Hepatocyte (in vitro differentiated cells): ENCODE measurements around the gene ARHGAP45. TPM values are rescaled to one million over a fixed set of nuclear protein-coding genes. Genes with fewer than 3 reads are reported as not detected.
A peak's percentile ranks its signal among the peaks of the same experiment; 100 is the strongest.

Experiments used
- DNase-seq: peaks from one replicate; pipeline ENCODE4 v3.0.0-alpha.2; 2016; ENCODE audit warnings: low spot score
- H2AFZ ChIP-seq: fragments of 200-600 bp; sonication (generic); 2 replicates; pipeline ENCODE4 v1.6.0; 2016; ENCODE audit warnings: antibody characterized with exemption, mild to moderate bottlenecking
- H3K27ac ChIP-seq: fragments of 200-600 bp; sonication (generic); 2 replicates; pipeline ENCODE4 v1.5.1; 2016; ENCODE audit warnings: mild to moderate bottlenecking
- H3K27me3 ChIP-seq: fragments of 200-600 bp; sonication (generic); 2 replicates; pipeline ENCODE4 v1.6.1; 2016
- H3K36me3 ChIP-seq: fragments of 200-600 bp; sonication (generic); replicated peaks from 2 replicates; pipeline ENCODE4 v1.5.1; 2016; ENCODE audit warnings: low read depth; ENCODE audit not compliant: insufficient read depth
- H3K4me1 ChIP-seq: fragments of 200-600 bp; sonication (generic); 2 replicates; pipeline ENCODE4 v1.5.1; 2016; ENCODE audit warnings: mild to moderate bottlenecking, moderate library complexity; ENCODE audit not compliant: insufficient read depth
- H3K4me2 ChIP-seq: fragments of 200-600 bp; sonication (generic); 2 replicates; pipeline ENCODE4 v1.6.0; 2016
- H3K4me3 ChIP-seq: fragments of 200-600 bp; sonication (generic); 2 replicates; pipeline ENCODE4 v1.5.1; 2016; ENCODE audit warnings: mild to moderate bottlenecking
- H3K79me2 ChIP-seq: fragments of 200-600 bp; sonication (generic); 2 replicates; pipeline ENCODE4 v1.6.0; 2017; ENCODE audit warnings: mild to moderate bottlenecking
- H3K9me2 ChIP-seq: fragments of 200-600 bp; sonication (generic); replicated peaks from 2 replicates; pipeline ENCODE4 v1.6.0; 2017; ENCODE audit warnings: mild to moderate bottlenecking; ENCODE audit not compliant: insufficient read depth
- H3K9me3 ChIP-seq: fragments of 200-600 bp; sonication (generic); 2 replicates; pipeline ENCODE4 v1.5.1; 2016; ENCODE audit warnings: low read depth, mild to moderate bottlenecking
- H4K20me1 ChIP-seq: fragments of 200-600 bp; sonication (generic); 2 replicates; pipeline ENCODE4 v1.6.0; 2016; ENCODE audit warnings: mild to moderate bottlenecking; ENCODE audit not compliant: insufficient read depth, poor library complexity, severe bottlenecking
- CTCF ChIP-seq: fragments of 200-600 bp; sonication (generic); IDR thresholded peaks from 2 replicates; pipeline ENCODE4 v1.5.1; 2016; ENCODE audit warnings: antibody characterized with exemption, mild to moderate bottlenecking; ENCODE audit not compliant: poor library complexity
- EZH2 ChIP-seq: fragments of 200-600 bp; sonication (generic); IDR thresholded peaks from 2 replicates; pipeline ENCODE4 v1.6.1; 2016; ENCODE audit warnings: antibody characterized with exemption, mild to moderate bottlenecking, borderline replicate concordance
- EZH2phosphoT487 ChIP-seq: fragments of 200-600 bp; sonication (generic); IDR thresholded peaks from one replicate; pipeline ENCODE4 v1.6.1; 2018; ENCODE audit warnings: antibody characterized with exemption, mild to moderate bottlenecking, low read depth, moderate library complexity; ENCODE audit not compliant: unreplicated experiment, severe bottlenecking
- WGBS: methylation state at CpG from one replicate; pipeline ENCODE4 v1.1.6; 2016; ENCODE audit warnings: low lambda C conversion rate; ENCODE audit errors: missing lambda C conversion rate; 5-methylcytosine and 5-hydroxymethylcytosine counted together
- polyA plus RNA-seq: library from polyadenylated mRNA; unstranded; fragments of >200 nt; fragmentation: Nextera tagmentation; extraction: Ambion mirVana; gene quantifications from 2 replicates; pipeline ENCODE4 v1.2.1, GENCODE V29; 2016
- total RNA-seq: library from RNA; depleted of rRNA; stranded (reverse); fragments of >200 nt; gene quantifications from 2 replicates; pipeline ENCODE4 v1.2.3, GENCODE V29; 2014

The ARHGAP45 gene
- total and polyA plus RNA-seq, 2 experiments from 2014 or later: 12.9 to 18.3 TPM

GRCh38 chr19:1026783-1027649, 40.0 kb upstream of the ARHGAP45 start:
- TF ChIP-seq EZH2phosphoT487 (no peak), CTCF (no peak), EZH2 (no peak)
- peak overlapping the region; percentile 99 for H3K4me3 ChIP-seq
- DNase-seq: no peak
- peaks cover 29% of the 10 kb centered on the region for H4K20me1 ChIP-seq
- H2AFZ ChIP-seq: no peak overlapping the region
- no peaks in the 10 kb centered on the region for H3K9me3 ChIP-seq
- no peaks in the 10 kb centered on the region for H3K36me3 ChIP-seq
- H3K4me2 ChIP-seq: peak overlapping the region; percentile 100
- H3K79me2 ChIP-seq: peaks cover 63% of the 10 kb centered on the region
- no peaks in the 10 kb centered on the region for H3K27me3 ChIP-seq
- no peaks in the 10 kb centered on the region for H3K9me2 ChIP-seq
- WGBS: under 1% methylated on average over 27 of the region's 36 CpGs
- H3K27ac ChIP-seq: peak overlapping the region; percentile 100
- H3K4me1 ChIP-seq: peaks cover 31% of the 10 kb centered on the region

- no peaks in the 10 kb centered on the region for H3K27me3 ChIP-seq
- H3K27ac ChIP-seq: peak overlapping the region; percentile 100
- no peak for TF ChIP-seq CTCF
- no peak for TF ChIP-seq EZH2phosphoT487
- no peak for TF ChIP-seq EZH2
- 5% methylated on average over 12 of the region's 16 CpGs for WGBS
- no peak for DNase-seq
- peaks cover 31% of the 10 kb centered on the region for H3K4me1 ChIP-seq
- peaks cover 68% of the 10 kb centered on the region for H3K79me2 ChIP-seq
- no peak overlapping the region for H2AFZ ChIP-seq
- peaks cover 32% of the 10 kb centered on the region for H4K20me1 ChIP-seq
- no peaks in the 10 kb centered on the region for H3K9me3 ChIP-seq
- peak overlapping the region; percentile 99 for H3K4me3 ChIP-seq
- no peaks in the 10 kb centered on the region for H3K36me3 ChIP-seq
- H3K9me2 ChIP-seq: no peaks in the 10 kb centered on the region
- peak overlapping the region; percentile 100 for H3K4me2 ChIP-seq
Measured at GRCh38 chr19:1027650-1028061, 39.3 kb upstream of the ARHGAP45 start.

- Histone ChIP-seq H2AFZ (no peak overlapping the region), H3K79me2 (peaks cover 72% of the 10 kb centered on the region), H3K4me1 (peaks cover 31% of the 10 kb centered on the region), H3K27ac (peak overlapping the region; percentile 100), H4K20me1 (peaks cover 36% of the 10 kb centered on the region), H3K36me3 (no peaks in the 10 kb centered on the region), H3K27me3 (no peaks in the 10 kb centered on the region), H3K4me3 (peak overlapping the region; percentile 99), H3K4me2 (peak overlapping the region; percentile 100), H3K9me3 (no peaks in the 10 kb centered on the region), H3K9me2 (no peaks in the 10 kb centered on the region)
- DNase-seq: peak; percentile 93
- 2% methylated on average over 39 of the region's 58 CpGs for WGBS
- no peak for TF ChIP-seq EZH2phosphoT487
- no peak for TF ChIP-seq CTCF
- TF ChIP-seq EZH2: no peak
Measured at GRCh38 chr19:1028062-1028926, 38.7 kb upstream of the ARHGAP45 start.
